Activated T-cell treated with anti-CD3 and anti-CD28 coated beads for 24 hours (primary cell): ENCODE measurements around the gene DPEP2.
"Not testable (repeated sequence)": the region's sequence is repeated elsewhere in the genome, so short reads cannot be mapped to it uniquely, and the experiment has no call there.

Source experiments
- DNase-seq: peaks from one replicate; pipeline ENCODE4 v3.0.0-alpha.2; 2020; ENCODE audit warnings: low read depth

The DPEP2 gene, protein sequence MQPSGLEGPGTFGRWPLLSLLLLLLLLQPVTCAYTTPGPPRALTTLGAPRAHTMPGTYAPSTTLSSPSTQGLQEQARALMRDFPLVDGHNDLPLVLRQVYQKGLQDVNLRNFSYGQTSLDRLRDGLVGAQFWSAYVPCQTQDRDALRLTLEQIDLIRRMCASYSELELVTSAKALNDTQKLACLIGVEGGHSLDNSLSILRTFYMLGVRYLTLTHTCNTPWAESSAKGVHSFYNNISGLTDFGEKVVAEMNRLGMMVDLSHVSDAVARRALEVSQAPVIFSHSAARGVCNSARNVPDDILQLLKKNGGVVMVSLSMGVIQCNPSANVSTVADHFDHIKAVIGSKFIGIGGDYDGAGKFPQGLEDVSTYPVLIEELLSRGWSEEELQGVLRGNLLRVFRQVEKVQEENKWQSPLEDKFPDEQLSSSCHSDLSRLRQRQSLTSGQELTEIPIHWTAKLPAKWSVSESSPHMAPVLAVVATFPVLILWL

DNA sequence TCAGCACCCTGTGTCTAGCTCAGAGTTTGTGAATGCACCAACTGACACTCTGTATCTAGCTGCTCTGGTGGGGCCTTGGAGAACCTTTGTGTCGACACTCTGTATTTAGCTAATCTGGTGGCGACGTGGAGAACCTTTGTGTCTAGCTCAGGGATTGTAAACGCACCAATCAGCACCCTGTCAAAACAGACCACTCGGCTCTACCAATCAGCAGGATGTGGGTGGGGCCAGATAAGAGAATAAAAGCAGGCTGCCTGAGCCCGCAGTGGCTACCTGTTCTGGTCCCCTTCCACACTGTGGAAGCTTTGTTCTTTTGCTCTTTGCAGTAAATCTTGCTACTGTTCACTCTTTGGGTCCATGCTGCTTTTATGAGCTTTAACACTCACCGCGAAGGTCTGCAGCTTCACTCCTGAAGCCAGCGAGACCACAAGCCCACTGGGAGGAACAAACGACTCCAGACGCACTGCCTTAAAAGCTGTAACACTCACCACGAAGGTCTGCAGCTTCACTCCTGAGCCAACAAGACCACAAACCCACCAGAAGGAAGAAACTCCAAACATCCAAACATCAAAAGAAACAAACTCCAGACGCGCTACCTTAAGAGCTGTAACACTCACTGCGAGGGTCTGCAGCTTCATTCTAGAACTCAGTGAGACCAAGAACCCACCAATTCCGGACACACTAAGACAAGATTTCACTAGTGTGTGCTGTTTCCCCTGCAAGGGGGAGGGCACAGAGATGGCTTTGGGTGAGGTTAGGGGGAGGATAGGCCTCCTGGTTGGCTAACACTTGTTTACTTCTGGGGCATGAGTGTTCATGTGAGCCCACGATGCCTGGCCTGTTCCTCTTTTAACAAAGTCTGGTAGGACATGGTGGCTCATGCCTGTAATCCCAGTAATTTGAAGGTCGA, at the start of gene DPEP2:
DPEP2 (minus strand) TSS at position 706 of the 910 bp plus-strand sequence. CDS start 6,272 bp downstream, outside the sequence.
- DNase-seq, result not testable (repeated sequence)

DNA sequence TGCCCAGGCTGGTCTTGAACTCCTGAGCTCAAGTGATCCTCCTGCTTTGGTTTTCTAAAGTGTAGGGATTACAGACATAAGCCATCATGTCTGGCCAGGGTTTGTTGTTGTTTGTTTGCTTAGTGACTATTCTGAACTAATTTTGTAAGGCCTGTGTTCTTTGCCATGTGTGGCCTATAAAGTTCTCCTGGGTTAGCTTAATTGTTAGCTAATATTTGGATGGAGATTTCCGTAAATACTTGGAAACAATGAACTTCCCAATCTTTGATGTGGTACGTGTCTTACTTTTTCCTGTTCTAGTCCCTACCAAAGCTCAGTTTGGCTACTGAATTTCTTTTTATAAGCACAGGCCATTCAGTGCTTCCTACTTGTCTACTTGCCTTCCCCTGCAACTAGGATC, 48.7 kb upstream of the DPEP2 start:
- no peak for DNase-seq

DNA sequence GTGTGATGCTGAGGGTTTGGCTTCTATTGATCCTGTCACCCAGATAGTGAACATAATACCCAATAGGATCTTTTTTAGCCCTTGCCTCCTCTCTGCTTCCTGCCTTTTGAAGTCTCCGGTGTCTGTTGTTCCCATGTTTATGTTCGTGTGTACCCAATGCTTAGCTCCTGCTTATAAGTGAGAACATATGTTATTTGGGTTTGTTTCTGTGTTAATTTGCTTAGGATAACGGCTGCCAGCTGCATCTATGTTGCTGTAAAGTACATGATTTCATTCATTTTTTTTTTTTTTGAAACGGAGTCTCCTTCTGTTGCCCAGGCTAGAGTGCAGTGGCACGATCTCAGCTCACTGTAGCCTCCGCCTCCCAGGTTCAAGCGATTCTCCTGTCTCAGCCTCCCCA, 46.8 kb upstream of the DPEP2 start:
- DNase-seq, result no peak

DNA sequence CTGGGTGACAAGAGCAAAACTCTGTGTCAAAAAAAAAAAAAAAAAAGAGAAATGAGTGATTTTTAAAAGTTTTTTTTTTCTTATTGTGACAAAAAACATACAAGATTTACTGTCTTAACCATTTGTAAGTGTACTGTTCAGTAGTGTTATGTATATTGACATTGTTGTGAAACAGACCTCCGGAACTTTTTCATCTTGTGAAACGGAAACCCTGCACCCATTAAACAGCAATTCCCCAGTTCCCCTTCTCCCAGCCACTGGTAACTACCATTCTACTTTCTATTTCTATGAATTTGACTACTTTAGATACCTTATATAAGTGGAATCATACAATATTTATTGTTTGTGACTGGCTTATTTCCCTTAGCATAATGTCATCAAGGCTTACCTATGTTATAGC, 42.5 kb upstream of the DPEP2 start:
- no peak for DNase-seq

DNA sequence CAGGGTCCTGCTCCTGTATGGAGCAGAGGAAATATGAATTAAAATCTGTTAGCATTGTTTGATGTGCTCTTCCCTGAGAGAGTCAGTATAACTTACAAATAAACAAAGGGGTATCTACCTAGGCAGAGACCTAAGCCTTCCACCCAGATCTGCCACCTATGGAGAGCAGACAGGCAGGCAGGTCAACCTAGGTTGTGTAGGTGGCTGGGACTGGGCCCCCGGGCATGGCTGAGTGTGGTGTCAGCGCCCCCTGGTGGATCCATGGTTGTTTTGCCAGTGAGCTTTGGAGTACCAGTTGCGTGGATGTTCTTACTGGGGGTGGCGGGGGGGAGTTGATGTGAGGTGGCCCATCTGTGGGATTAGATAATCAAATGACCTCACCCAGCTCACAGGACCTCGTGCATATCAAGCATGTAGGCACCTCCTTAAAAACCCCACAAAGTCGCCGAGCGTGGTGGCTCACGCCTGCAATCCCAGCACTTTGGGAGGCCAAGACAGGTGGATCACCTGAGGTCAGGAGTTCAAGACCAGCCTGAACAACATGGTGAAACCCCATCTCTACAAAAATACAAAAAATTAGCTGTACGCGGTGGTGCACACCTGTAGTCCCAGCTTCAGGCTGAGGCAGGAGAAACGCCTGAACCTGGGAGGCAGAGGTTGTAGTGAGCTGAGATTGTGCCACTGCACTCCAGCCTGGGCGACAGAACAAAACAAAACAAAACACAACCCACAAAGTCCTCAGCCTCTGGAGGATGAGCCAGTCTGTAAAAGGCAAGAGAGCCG, 41.4 kb upstream of the DPEP2 start:
- peak; percentile 83 for DNase-seq

DNA sequence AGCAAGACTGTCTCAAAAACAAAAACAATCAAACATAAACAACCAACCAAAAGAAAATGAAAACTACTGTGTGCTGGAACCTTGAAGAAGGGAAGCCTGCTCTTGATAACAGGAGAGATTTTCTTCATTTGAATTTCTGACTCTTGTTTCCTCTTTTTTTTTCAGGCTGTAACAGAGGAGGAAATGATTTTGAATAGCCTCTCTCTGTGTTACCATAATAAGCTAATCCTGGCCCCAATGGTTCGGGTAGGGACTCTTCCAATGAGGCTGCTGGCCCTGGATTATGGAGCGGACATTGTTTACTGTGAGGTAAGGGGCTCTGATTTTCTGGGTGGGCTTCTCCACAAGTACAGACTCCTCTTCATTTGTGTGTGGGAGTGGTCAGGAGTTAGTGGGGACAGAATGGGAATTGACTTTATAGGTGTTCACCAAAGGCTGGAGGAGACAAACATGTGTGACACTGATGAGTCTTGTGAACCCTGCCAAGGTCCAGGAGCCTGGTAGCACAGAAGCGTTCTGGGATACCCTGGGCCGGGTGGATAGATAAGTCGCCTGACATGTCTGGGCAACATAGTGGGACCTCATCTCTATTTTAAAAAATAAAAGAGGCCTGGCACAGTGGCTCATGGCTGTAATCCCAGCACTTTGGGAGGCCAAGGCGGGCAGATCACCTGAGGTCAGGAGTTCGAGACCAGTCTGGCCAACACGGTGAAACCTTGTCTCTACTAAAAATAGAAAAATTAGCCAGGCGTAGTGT, 38.7 kb upstream of the DPEP2 start:
- no peak for DNase-seq

DNA sequence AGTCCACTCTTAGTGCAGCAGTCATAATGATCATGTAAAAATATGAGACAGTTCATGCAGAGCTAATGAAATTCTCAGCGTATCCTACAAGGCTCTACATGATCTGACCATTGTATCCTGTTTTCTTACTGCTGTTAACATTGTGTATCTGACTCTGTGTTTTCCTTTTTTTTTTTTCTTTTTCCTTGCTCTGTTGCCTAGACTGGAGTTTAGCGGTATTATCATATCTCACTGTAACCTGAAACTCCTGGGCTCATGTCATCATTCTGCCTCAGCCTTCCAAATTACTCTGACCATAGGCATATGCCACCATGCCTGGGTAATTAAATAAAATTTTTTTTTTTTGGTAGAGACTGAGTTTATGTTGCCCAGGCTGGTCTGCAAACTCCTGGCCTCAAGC, 35.9 kb upstream of the DPEP2 start:
- DNase-seq, result no peak

DNA sequence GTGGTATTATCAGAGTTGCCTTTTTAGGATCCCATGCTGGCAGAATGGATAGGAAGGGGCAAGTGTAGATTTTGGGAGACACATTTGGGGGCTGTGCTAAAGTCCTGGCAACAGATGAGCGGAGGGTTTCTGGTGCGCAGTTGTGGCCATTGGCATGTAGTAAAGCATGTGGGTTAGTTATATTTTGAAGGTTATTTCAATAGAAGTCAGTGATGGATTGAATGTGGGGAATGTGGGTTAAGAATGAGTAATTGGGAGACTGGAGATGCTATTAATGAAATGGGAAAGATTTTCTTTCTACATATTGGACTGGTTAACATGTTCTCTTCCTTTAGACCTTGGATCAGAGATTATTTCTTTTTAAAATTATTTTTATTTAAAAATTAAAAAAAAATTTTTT, 33.8 kb upstream of the DPEP2 start:
- DNase-seq, result no peak

DNA sequence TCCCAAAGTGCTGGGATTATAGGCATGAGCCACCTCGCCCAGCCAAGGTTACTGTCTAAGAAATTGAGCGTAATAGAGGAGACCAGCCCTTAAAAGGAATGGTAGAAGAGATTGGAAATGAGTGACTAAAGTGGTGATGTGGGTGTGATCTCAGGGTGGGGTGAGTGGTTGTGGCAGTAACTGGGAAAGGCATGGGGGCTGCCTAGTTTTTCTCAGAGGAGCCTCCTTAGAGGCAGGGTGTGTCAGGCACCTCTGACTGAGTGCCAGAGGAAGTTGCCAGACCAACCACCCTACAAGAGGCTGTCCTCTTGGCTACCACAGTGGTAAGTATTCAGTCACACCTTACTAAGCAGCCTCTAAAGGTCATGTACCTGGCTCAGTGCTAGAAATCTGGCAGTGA, 32.7 kb upstream of the DPEP2 start:
- DNase-seq, result no peak

DNA sequence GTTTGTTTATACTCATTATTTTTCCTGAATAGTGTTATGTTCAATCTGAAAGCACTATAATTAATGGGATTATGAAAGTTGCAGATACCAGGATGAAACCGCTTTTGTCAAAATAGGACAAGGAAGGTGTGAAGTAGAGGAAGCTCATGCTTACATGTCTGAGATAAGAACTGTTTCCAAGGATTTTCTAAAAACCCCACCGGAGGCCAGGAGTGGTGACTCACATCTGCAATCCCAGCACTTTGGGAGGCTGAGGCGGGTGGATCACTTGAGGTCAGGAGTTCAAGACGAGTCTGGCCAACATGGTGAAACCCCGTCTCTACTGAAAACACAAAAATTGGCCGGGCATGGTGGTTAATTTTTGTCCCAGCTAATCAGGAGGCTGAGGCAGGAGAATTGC, 30.8 kb upstream of the DPEP2 start:
- not testable (repeated sequence) for DNase-seq

DNA sequence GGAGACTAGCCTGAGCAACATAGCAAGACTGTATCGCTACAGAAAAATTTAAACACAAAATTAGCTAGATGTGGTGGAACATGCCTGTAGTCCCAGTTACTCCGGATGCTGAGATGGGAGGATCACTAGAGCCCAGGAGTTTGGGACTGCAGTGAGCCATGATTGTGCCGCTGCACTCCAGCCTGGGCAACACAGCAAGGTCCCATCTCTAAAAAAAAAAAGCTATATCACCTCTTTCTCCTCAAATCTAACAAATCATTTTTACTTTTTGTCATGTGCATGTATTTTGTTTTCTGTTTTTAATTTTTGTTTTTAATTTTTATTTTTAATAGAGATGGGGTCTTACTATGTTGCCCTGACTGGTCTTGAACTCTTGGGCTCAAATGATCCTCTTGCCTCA, 29.7 kb upstream of the DPEP2 start:
- no peak for DNase-seq

DNA sequence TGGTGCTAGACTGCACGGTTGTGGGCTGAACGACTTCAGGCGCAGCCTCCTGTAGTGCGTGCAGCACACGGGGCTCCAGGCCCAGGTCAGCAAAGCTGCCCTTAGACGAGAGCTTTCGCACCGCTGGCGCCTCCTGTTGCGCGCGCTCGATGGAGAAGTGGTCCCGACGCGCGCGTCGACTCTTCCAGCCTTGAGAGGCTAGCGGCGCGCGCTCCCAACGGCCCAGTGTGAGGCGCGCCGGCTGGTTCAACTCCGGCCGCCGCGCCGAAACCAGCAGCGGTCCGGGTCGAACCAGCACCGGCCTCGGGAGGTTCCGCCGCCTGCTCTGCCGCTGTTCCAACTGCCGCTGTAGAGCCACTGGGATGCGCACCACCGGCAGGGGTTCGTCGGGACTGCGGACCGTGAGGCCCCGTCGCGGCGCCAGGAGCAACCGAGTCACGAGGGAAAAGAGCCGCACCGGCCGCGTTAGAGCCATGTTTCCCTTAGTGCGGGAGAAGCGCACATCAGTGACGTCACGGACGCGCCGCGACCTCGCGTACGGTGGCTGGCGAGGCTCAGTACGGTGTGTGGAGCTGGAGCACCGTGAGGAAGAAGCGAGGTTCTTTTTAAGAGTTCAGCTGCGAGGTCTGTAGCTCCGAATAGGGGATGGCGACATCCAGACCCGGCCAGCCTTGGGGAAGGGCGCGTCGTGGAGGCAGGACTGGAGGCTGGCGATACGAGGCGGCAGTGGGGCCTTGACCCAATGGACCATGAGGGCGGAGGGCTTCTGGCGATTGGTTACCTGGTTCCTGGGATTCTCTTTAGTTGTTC, 23.6 kb upstream of the DPEP2 start, which contains the start of the genes DDX28 and DUS2:
DDX28 (minus strand) TSS at position 505 of the 810 bp plus-strand sequence; CDS start at position 475, 30 bp downstream.
DUS2 (plus strand) TSS at position 557 of the 810 bp plus-strand sequence. CDS start 14,740 bp downstream, outside the sequence.
- peak; percentile 92 for DNase-seq

DNA sequence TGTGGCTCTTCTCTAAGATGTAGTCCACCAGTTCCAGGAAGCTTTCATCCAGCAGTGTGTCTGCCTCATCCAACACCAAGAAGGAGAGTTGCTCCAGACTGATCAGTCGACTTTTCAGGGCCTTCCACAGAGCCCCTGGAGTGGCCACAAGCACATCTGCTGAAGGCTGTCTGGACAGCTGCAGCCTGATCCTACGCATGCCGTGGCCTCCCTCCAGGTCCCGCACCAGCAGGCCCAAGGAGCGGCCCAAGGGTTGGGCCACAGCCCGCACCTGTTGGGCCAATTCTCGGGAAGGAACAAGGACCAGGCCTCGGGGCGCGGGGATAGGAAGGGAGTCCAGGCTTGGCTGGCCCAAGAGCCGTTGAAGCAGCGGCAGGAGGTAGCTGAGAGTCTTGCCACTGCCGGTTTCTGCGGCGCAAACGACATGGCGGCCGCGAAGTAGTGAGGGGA, 23.0 kb upstream of the DPEP2 start:
- no peak for DNase-seq

DNA sequence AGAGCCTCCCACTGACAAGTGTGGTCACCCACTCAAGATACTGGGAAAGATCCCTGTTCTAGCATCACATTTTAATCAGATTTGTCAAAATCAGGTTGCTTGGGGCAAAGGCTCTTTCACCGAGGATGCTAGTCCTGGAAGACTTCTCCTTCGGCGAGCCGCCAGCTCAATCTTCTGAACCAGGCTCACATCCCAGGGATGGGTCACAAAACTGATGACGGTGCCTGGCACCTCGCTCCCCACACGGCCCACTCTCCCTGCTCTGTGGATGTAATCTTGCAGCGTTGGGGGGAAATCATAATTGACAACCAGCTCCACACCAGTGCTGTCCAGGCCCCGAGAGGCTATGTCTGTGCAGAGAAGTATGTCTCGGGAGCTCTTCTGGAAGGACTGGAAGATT, 22.2 kb upstream of the DPEP2 start:
- DNase-seq, result no peak

DNA sequence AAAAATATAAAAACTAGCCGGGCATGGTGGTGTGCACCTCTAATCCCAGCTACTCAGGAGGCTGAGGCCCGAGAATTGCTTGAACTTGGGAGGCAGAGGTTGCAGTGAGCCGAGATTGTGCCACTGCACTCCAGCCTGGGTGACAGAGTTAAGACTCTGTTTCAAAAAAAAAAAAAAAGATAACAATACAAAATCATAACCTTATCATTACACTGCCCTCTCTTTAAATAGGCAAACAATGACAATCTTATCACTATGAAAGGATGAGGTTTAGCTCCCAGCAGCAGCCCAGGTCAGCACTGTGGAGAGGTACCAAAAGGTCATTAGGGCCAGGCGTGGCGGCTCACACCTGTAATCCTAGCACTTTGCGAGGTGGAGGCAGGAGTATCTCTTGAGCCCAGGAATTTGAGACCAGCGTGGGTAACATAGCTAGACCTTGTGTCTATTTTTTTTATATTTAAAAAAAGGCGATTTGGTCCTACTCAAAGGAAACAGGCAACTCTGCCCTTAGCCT, 19.9 kb upstream of the DPEP2 start:
- no peak for DNase-seq

DNA sequence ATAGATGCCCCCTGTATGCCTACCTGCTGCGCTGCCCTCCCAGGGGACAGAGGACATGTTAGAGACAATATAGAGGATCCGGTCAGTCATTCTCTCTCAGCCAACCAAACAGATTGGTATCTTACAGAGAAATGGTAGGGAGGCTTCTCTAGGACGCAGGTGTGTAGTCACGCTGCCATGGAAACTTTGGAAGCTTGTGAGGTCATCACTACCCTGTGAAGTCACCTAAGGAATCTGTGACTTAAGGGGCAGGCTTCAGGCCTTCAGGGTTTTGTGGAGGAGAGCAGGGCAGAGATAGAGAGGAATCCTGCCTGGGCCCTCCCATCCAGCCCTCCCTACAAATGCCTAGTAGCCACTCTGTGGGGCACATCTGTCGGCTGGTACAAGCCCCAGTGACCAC, 16.4 kb upstream of the DPEP2 start, which contains the start of gene DPEP2NB:
DPEP2NB (minus strand) TSS at position 231 of the 400 bp plus-strand sequence; CDS start at position 90, 141 bp downstream.
- DNase-seq, result no peak

DNA sequence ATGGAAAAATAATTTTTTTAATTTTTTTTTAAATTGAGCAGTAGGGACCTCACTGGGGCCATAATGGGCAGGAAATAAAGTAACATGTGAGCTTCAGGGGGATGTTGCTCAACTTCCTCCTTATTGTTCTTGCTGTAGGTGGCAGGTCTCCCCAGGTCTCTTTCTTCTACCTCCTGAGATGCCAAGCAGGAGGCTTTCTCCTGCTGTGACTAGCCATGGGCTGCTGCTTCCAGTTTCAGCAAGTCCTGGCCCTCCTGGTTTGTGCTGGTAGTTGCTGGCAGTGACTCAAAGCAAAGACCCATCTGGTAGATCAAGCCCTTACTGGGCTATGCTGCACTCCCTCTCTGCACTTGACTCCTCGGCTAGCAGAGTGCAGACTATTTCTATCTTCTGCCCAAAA, 14.2 kb upstream of the DPEP2 start:
- DNase-seq, result no peak

DNA sequence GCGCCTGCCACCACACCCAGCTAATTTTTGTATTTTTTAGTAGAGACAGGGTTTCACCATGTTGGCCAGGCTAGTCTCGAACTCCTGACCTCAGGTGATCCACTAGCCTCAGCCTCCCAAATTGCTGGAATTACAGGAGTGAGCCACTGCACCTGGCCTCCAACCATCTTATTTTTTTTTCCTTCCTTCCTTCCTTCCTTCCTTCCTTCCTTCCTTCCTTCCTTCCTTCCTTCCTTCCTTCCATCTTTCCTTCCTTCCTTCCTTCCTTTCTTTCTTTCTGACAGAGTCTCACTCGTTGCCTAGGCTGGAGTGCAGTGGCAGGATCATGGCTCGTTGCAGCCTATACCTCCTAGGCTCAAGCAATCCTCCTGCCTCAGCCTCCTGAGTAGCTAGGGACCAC, 10.6 kb upstream of the DPEP2 start:
- DNase-seq, result not testable (repeated sequence)

DNA sequence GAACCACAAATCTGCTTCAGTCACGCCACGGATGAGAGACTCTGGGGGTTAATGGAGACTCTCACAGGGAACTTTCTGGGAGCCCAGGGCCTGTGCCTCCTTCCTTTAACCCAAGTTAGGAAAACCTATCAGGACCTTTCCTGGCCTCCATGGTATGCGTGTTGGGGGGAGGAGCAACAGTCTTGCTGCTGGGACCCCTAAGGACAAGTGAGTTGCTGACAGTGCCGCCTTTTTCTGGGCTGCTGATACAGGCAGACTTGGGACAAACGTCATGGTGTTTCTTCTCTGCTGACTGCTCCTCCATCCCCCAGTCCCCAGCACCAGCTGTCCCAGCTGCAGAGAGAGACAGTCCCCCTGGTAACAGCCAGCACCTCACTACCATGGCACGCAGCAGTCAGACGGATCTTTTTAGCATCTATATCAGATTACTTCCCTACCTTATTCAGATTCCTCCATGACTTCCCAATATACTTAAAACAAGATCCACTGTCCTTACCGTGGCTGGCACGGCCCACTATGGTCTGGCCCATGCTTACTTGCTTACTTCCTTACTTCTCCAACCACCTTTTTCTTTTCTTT, 10.0 kb upstream of the DPEP2 start:
- DNase-seq, result no peak
